Middle frontal gyrus (tissue), 1 donor: Measurements from ENCODE around the gene CIDEC.
"Not testable (repeated sequence)": the region's sequence is repeated elsewhere in the genome, so short reads cannot be mapped to it uniquely, and the experiment has no call there.

Source experiments
- DNase-seq: peaks from one replicate; pipeline ENCODE4 v3.0.0-alpha.2; 2015; ENCODE audit warnings: low spot score; ENCODE audit errors: extremely low spot score

The CIDEC gene

GRCh38 chr3:9901967-9902366 is 21.9 kb upstream of the CIDEC start:
- DNase-seq, result no peak

GRCh38 chr3:9900965-9901415 is 20.9 kb upstream of the CIDEC start:
- DNase-seq, result not testable (repeated sequence)

GRCh38 chr3:9899289-9899791 is 19.3 kb upstream of the CIDEC start:
- no peak for DNase-seq

- no peak for DNase-seq
These were observed 18.6 kb upstream of the CIDEC start for GRCh38 chr3:9898467-9899241.

GRCh38 chr3:9897408-9898372 is 17.6 kb upstream of the CIDEC start:
- no peak for DNase-seq

GRCh38 chr3:9896755-9897407 is 16.8 kb upstream of the CIDEC start:
- not testable (repeated sequence) for DNase-seq

GRCh38 chr3:9895715-9896114 is 15.7 kb upstream of the CIDEC start:
- not testable (repeated sequence) for DNase-seq

GRCh38 chr3:9893739-9894138 is 13.7 kb upstream of the CIDEC start:
- DNase-seq, result no peak

GRCh38 chr3:9891072-9891622 is 11.1 kb upstream of the CIDEC start:
- DNase-seq, result no peak

- DNase-seq, result peak; percentile 79
These were observed 10.4 kb upstream of the CIDEC start, which contains the start of gene JAGN1 for GRCh38 chr3:9890249-9891071. Gene JAGN1, plus strand, starts transcription at chr3:9890610. Its CDS starts 113 bp downstream, at chr3:9890723.

GRCh38 chr3:9889405-9889804 is 9.4 kb upstream of the CIDEC start:
- DNase-seq, result no peak

- no peak for DNase-seq
These were observed 8.5 kb upstream of the CIDEC start for GRCh38 chr3:9888540-9888939.

- DNase-seq, result no peak
These were observed 7.4 kb upstream of the CIDEC start for GRCh38 chr3:9887480-9887879.

GRCh38 chr3:9886328-9886727 is 6.3 kb upstream of the CIDEC start:
- DNase-seq, result no peak

- DNase-seq, result no peak
These were observed 4.6 kb upstream of the CIDEC start for GRCh38 chr3:9884555-9885165.

GRCh38 chr3:9883706-9884554 is 3.9 kb upstream of the CIDEC start:
- DNase-seq, result no peak

GRCh38 chr3:9881441-9881840 is 1.4 kb upstream of the CIDEC start:
- no peak for DNase-seq

- no peak for DNase-seq
These were observed 1.4 kb downstream of the CIDEC start for GRCh38 chr3:9878700-9879099.

GRCh38 chr3:9876991-9877390 is 3.1 kb downstream of the CIDEC start:
- DNase-seq, result no peak
